Neuronal stem cell (in vitro differentiated cells): ENCODE measurements around the gene MAP4K5.

Source experiments
- DNase-seq: peaks from one replicate; pipeline ENCODE4 v3.0.0-alpha.2; 2013; ENCODE audit warnings: low spot score
- H2AFZ ChIP-seq: one replicate; pipeline ENCODE4 v1.6.1; 2013; ENCODE audit warnings: mild to moderate bottlenecking, low read length, inconsistent platforms
- H2AK5ac ChIP-seq: 2 replicates; pipeline ENCODE4 v1.6.1; 2013; ENCODE audit warnings: low read depth, mild to moderate bottlenecking, inconsistent platforms, low read length, moderate library complexity, mixed read lengths
- H2BK120ac ChIP-seq: 2 replicates; pipeline ENCODE4 v1.6.1; 2013; ENCODE audit warnings: low read depth, mild to moderate bottlenecking, inconsistent platforms, low read length, moderate library complexity, mixed read lengths
- H2BK12ac ChIP-seq: one replicate; pipeline ENCODE4 v1.6.1; 2013; ENCODE audit warnings: low read length, inconsistent platforms
- H2BK15ac ChIP-seq: 2 replicates; pipeline ENCODE4 v1.6.1; 2013; ENCODE audit warnings: mild to moderate bottlenecking, low read length, inconsistent platforms, mixed read lengths
- H2BK5ac ChIP-seq: one replicate; pipeline ENCODE4 v1.6.1; 2013; ENCODE audit warnings: inconsistent platforms, mild to moderate bottlenecking, low read length, moderate library complexity
- H3K14ac ChIP-seq: one replicate; pipeline ENCODE4 v1.6.1; 2013; ENCODE audit warnings: low read length, inconsistent platforms
- H3K18ac ChIP-seq: 2 replicates; pipeline ENCODE4 v1.6.1; 2013; ENCODE audit warnings: low read length, inconsistent platforms
- H3K23ac ChIP-seq: 2 replicates; pipeline ENCODE4 v1.6.1; 2013; ENCODE audit warnings: low read depth, mild to moderate bottlenecking, mixed read lengths, low read length, inconsistent platforms; ENCODE audit not compliant: poor library complexity
- H3K27ac ChIP-seq: replicated peaks from 3 replicates; pipeline ENCODE4 v1.5.1; 2013; ENCODE audit warnings: low read length, inconsistent platforms
- H3K27me3 ChIP-seq, 3 experiments: 2 replicates each; pipeline ENCODE4 v1.6.1; 2013; ENCODE audit warnings: low read length in 3 of 3, mild to moderate bottlenecking in 2 of 3, inconsistent platforms in 1 of 3, low read depth in 1 of 3, mixed read lengths in 1 of 3, moderate library complexity in 1 of 3; ENCODE audit not compliant: control insufficient read depth in 3 of 3, insufficient read depth in 3 of 3
- H3K36me3 ChIP-seq, 2 donors: replicated peaks in 1 of 2; 2 replicates each; pipeline ENCODE4 v1.6.1; 2013; ENCODE audit warnings: low read length in 2 of 2; ENCODE audit not compliant: control insufficient read depth in 2 of 2, insufficient read depth in 2 of 2
- H3K4ac ChIP-seq: 2 replicates; pipeline ENCODE4 v1.6.1; 2013; ENCODE audit warnings: inconsistent platforms, mild to moderate bottlenecking, low read length, moderate library complexity
- H3K4me1 ChIP-seq, 2 donors: 1 replicate in 1 of 2; 2 replicates in 1 of 2; pipeline ENCODE4 v1.6.1; 2013; ENCODE audit warnings: low read length in 2 of 2, low read depth in 1 of 2; ENCODE audit not compliant: control insufficient read depth in 2 of 2, insufficient read depth in 1 of 2
- H3K4me2 ChIP-seq: one replicate; pipeline ENCODE4 v1.6.1; 2013; ENCODE audit warnings: mild to moderate bottlenecking, low read length, inconsistent platforms; ENCODE audit not compliant: insufficient read depth, poor library complexity, severe bottlenecking
- H3K4me3 ChIP-seq, 2 donors: 2 replicates each; pipeline ENCODE4 v1.5.1; 2013; ENCODE audit warnings: low read length in 2 of 2, mild to moderate bottlenecking in 2 of 2, inconsistent platforms in 1 of 2, moderate library complexity in 1 of 2
- H3K79me1 ChIP-seq: one replicate; pipeline ENCODE4 v1.6.1; 2013; ENCODE audit warnings: low read depth, mild to moderate bottlenecking, inconsistent platforms, low read length, moderate library complexity
- H3K9ac ChIP-seq: one replicate; pipeline ENCODE4 v1.6.1; 2013; ENCODE audit warnings: mild to moderate bottlenecking, low read depth, low read length, inconsistent platforms; ENCODE audit not compliant: poor library complexity
- H3K9me3 ChIP-seq, 2 donors: replicated peaks in 1 of 2; 2 replicates each; pipeline versions ENCODE3 to v1.6.1; 2013; ENCODE audit warnings: low read length in 2 of 2, mild to moderate bottlenecking in 2 of 2, inconsistent platforms in 1 of 2, low read depth in 1 of 2, mixed read lengths in 1 of 2, moderate library complexity in 1 of 2; ENCODE audit not compliant: control insufficient read depth in 2 of 2, insufficient read depth in 1 of 2
- H4K8ac ChIP-seq: one replicate; pipeline ENCODE4 v1.6.1; 2013; ENCODE audit warnings: low read depth, mild to moderate bottlenecking, inconsistent platforms, low read length, moderate library complexity
- H4K91ac ChIP-seq: one replicate; pipeline ENCODE4 v1.6.1; 2013; ENCODE audit warnings: low read length, low read depth, mild to moderate bottlenecking, inconsistent platforms; ENCODE audit not compliant: poor library complexity
- WGBS, 2 donors: extraction: QIAGEN DNeasy Blood & Tissue Kit; methylation state at CpG; one replicate each; pipeline ENCODE4 v1.1.7; 2013; ENCODE audit warnings: missing lambda C conversion rate in 2 of 2, mixed read lengths in 1 of 2; ENCODE audit not compliant: insufficient read length in 2 of 2, insufficient replicate concordance in 1 of 2; ENCODE audit errors: extremely low coverage in 2 of 2; 5-methylcytosine and 5-hydroxymethylcytosine counted together

MAP4K5 gene

DNA sequence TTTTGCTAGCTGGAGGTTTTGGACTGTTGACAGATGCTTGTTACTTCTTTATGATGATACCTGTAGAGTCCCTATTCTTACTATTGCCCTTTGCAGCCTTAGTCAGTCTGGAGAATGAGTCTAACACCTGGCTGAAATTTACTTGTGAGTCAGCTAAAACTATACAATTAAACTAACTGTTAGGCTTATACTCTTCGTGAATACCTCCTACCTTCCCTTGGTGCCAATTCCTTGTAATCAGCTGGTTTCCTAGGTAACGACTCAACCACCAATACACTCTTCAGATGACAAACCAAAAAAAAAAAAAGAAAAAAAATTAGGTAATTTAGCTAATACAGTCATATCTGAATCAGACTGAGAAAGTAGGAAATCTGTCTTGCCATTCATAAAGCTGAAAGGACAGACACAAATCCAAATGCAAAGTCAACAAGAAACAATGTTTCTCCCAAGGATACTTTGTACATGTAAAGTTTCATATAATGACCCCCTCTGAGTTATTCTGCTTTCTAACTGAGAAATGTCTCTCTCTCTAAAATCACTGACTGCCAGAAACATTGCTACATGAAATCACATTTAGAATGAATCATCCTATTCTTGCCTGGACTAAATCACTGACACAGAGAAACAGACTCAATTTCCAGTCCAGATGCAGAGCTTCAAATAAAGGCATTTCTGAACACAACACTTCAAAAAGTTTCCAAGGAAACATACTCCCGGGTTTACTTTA lies 79.2 kb downstream of the MAP4K5 start:
- peaks cover 11 to 100% of the 10 kb centered on the region in 2 donors for H3K36me3 ChIP-seq
- no peak overlapping the region for H2AK5ac ChIP-seq
- no peak for DNase-seq
- no peak overlapping the region for H2BK15ac ChIP-seq
- no peak overlapping the region for H2BK12ac ChIP-seq
- H2BK120ac ChIP-seq = no peak overlapping the region
- no peaks in the 10 kb centered on the region for H3K79me1 ChIP-seq
- no peak overlapping the region for H2AFZ ChIP-seq
- H3K4me1 ChIP-seq = no peaks in the 10 kb centered on the region
- H3K18ac ChIP-seq = no peak overlapping the region
- no peak overlapping the region for H2BK5ac ChIP-seq
- no peak overlapping the region for H3K4me2 ChIP-seq
- no peak overlapping the region for H3K23ac ChIP-seq
- H3K9me3 ChIP-seq = peaks cover 0 to 57% of the 10 kb centered on the region in 2 donors
- no peak overlapping the region for H3K4me3 ChIP-seq
- no peak overlapping the region for H3K4ac ChIP-seq
- H3K9ac ChIP-seq = no peak overlapping the region
- no peak overlapping the region for H4K91ac ChIP-seq
- H3K14ac ChIP-seq = no peak overlapping the region
- H3K27ac ChIP-seq = no peak overlapping the region
- no CpG with 5 or more reads among the region's 3 CpGs for WGBS, 2 donors
- no peak overlapping the region for H4K8ac ChIP-seq
- no peaks in the 10 kb centered on the region for H3K27me3 ChIP-seq

DNA sequence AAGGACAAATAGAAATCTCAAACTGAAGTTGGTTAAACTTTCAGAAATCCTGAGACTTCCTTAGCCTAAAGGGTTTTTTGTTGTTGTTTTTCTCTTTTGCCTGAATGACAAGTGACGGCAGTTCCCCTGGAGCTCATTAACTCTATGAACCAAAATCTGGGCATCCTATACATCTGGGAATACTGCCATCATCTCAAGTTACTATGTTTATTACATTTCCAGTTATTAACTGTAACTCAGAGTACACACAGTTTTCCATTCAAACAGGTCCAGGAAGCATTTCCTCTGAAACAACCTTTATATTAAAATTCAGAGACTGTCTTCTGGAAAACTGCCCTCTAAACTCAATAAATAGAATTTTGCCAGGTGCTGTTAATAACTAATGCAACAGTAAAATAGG lies 80.1 kb downstream of the MAP4K5 start:
- Histone ChIP-seq H3K9me3 (peaks cover 0 to 54% of the 10 kb centered on the region in 2 donors), H2BK120ac (no peak overlapping the region), H2BK12ac (no peak overlapping the region), H3K14ac (no peak overlapping the region), H4K8ac (no peak overlapping the region), H3K4me3 (no peak overlapping the region), H3K36me3 (peaks cover 13 to 100% of the 10 kb centered on the region in 2 donors), H4K91ac (no peak overlapping the region), H3K79me1 (no peaks in the 10 kb centered on the region), H3K23ac (no peak overlapping the region), H2BK5ac (no peak overlapping the region), H3K27me3 (no peaks in the 10 kb centered on the region), H3K27ac (no peak overlapping the region), H3K4me2 (no peak overlapping the region), H3K18ac (no peak overlapping the region), H3K9ac (no peak overlapping the region), H2AK5ac (no peak overlapping the region), H2BK15ac (no peak overlapping the region), H2AFZ (no peak overlapping the region), H3K4me1 (no peaks in the 10 kb centered on the region), H3K4ac (no peak overlapping the region)
- WGBS, 2 donors = no CpG with 5 or more reads among the region's 1 CpG
- no peak for DNase-seq

DNA sequence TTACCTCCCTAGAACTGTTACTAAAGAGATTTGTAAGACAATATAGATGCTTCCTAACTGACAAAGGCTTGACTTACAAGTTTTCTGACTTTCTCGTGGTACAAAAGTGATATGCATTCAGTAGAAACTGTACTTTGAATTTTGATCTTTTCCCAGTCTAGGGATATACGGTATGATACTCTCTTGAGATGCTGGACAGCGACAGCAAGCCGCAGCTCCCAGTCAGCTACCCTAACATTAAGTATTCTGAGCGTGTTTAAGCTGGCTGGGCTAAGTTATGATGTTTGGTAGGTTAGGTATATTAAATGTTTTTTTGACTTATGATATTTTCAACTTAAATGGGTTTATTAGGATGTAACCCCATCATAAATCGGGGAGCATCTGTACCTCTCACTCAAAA lies 80.5 kb downstream of the MAP4K5 start:
- Histone ChIP-seq H4K8ac (no peak overlapping the region), H2AFZ (no peak overlapping the region), H2BK5ac (no peak overlapping the region), H2BK120ac (no peak overlapping the region), H3K14ac (no peak overlapping the region), H3K4me3 (no peak overlapping the region), H3K9me3 (peaks cover 0 to 50% of the 10 kb centered on the region in 2 donors), H3K4me2 (no peak overlapping the region), H2BK15ac (no peak overlapping the region), H2AK5ac (no peak overlapping the region), H3K18ac (no peak overlapping the region), H4K91ac (no peak overlapping the region), H3K23ac (no peak overlapping the region), H2BK12ac (no peak overlapping the region), H3K27me3 (no peaks in the 10 kb centered on the region), H3K9ac (no peak overlapping the region), H3K4ac (no peak overlapping the region), H3K36me3 (peaks cover 11 to 100% of the 10 kb centered on the region in 2 donors), H3K27ac (no peak overlapping the region), H3K4me1 (no peaks in the 10 kb centered on the region), H3K79me1 (no peaks in the 10 kb centered on the region)
- no CpG with 5 or more reads among the region's 6 CpGs for WGBS, 2 donors
- no peak for DNase-seq

DNA sequence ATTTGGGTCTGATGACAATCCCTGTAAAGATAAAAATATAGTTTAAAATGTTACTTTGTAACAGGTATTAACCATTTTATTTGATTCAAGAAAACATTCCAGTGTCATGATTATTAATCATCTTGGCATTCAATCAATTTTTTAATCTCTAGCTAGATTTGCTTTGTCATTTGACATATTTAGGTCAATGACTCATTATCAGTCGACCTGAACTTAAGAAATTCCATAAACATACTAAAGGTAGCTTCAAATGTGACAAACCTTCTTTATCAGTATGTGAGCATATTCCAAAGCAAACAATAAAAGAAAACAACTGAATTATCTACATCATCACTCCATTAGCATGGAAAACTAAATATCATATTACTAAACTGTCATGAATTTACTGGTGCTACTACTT lies 84.9 kb downstream of the MAP4K5 start:
- no peak overlapping the region for H3K4me2 ChIP-seq
- DNase-seq = no peak
- peaks cover 0 to 21% of the 10 kb centered on the region in 2 donors for H3K9me3 ChIP-seq
- H3K18ac ChIP-seq = no peak overlapping the region
- H3K79me1 ChIP-seq = no peaks in the 10 kb centered on the region
- peaks cover 15 to 100% of the 10 kb centered on the region in 2 donors for H3K36me3 ChIP-seq
- no peak overlapping the region for H3K4me3 ChIP-seq
- H4K91ac ChIP-seq = no peak overlapping the region
- H3K14ac ChIP-seq = no peak overlapping the region
- no peak overlapping the region for H2BK15ac ChIP-seq
- no peak overlapping the region for H2BK5ac ChIP-seq
- H3K23ac ChIP-seq = no peak overlapping the region
- H3K9ac ChIP-seq = no peak overlapping the region
- H2BK12ac ChIP-seq = no peak overlapping the region
- no peaks in the 10 kb centered on the region for H3K27me3 ChIP-seq
- H2AFZ ChIP-seq = no peak overlapping the region
- no peaks in the 10 kb centered on the region for H3K4me1 ChIP-seq
- H4K8ac ChIP-seq = no peak overlapping the region
- no peak overlapping the region for H2BK120ac ChIP-seq
- WGBS, 2 donors = no CpG with 5 or more reads among the region's 1 CpG
- no peak overlapping the region for H3K4ac ChIP-seq
- H2AK5ac ChIP-seq = no peak overlapping the region
- H3K27ac ChIP-seq = no peak overlapping the region
